Left lung (tissue), 10 donors: ENCODE measurements around the gene HGF. TPM values are rescaled to one million over a fixed set of nuclear protein-coding genes. Genes with fewer than 3 reads are reported as not detected.

Source experiments
- ATAC-seq: fragments of 200-7000 bp; cut with Tn5 transposase; one replicate; pipeline ENCODE4 v1.9.1; 2020; ENCODE audit warnings: moderate library complexity
- DNase-seq, 4 donors: peaks; one replicate each; pipeline ENCODE4 v3.0.0-alpha.2; 2013 to 2020
- H3K27ac ChIP-seq, 2 donors: fragments of 200-600 bp; sonication (generic) in 1 of 2; one replicate each; pipeline versions ENCODE4 v1.5.0 to v1.8.0; 2020 to 2021
- H3K27me3 ChIP-seq, 2 donors: fragments of 200-600 bp; sonication (generic) in 1 of 2; one replicate each; pipeline versions ENCODE4 v1.5.0 to v1.8.0; 2020 to 2021
- H3K36me3 ChIP-seq, 2 donors: fragments of 200-600 bp; sonication (generic) in 1 of 2; one replicate each; pipeline versions ENCODE4 v1.5.0 to v1.8.0; 2020 to 2021
- H3K4me1 ChIP-seq, 2 donors: fragments of 200-600 bp; one replicate each; pipeline ENCODE4 v1.8.0; 2021
- H3K4me3 ChIP-seq, 2 donors: fragments of 200-600 bp; sonication (generic) in 1 of 2; one replicate each; pipeline versions ENCODE4 v1.5.0 to v1.8.0; 2020 to 2021; ENCODE audit warnings: mild to moderate bottlenecking in 1 of 2
- H3K9me3 ChIP-seq, 2 donors: fragments of 200-600 bp; sonication (generic) in 1 of 2; one replicate each; pipeline versions ENCODE4 v1.5.0 to v1.8.0; 2020 to 2021
- CTCF ChIP-seq, 2 donors: fragments of 200-600 bp; sonication (generic) in 1 of 2; IDR thresholded peaks; one replicate each; pipeline versions ENCODE4 v1.5.0 to v1.8.0; 2021; ENCODE audit warnings: antibody characterized with exemption in 2 of 2
- intact Hi-C, 2 donors: fragments of 100-400 bp; cut with DNase I; formaldehyde crosslinking; loops; one replicate each; pipeline versions ENCODE4 v1.11.2 to v1.14.2; 2022
- polyA plus RNA-seq, 6 donors: library from polyadenylated mRNA; unstranded; fragments of 120-200 nt; gene quantifications; one replicate each; pipeline ENCODE4 v1.2.1, GENCODE V29; 2013; ENCODE audit not compliant: insufficient read length in 6 of 6
- total RNA-seq, 2 donors: library from RNA; stranded (reverse); fragmentation: NEBNext Ultra II Directional; extraction: Animal tissue kit (Norgen Biotek cat#: 25700); gene quantifications; one replicate each; pipeline ENCODE4 v1.2.1, GENCODE V29; 2021
- donor health status: DM: no; HTN: yes; CAD: no.
- donor health status: DM: no; HTN: no; CAD: no.

Gene HGF
- total and polyA plus RNA-seq, 8 donors = 21.0 to 42.0 (median 29.1) TPM

GRCh38 chr7:81776161-81776560 is 6.3 kb upstream of the HGF start:
- DNase-seq (no peak), ATAC-seq (no peak)
- no peaks in the 10 kb centered on the region for H3K27me3 ChIP-seq
- peak overlapping the region in 1 of 2 donors; percentile 4 for H3K27ac ChIP-seq
- intact Hi-C loops = no loop called here
- H3K9me3 ChIP-seq = no peaks in the 10 kb centered on the region
- H3K4me3 ChIP-seq = no peak overlapping the region
- H3K36me3 ChIP-seq = no peaks in the 10 kb centered on the region
- peaks cover 0 to 35% of the 10 kb centered on the region in 2 donors for H3K4me1 ChIP-seq
- TF ChIP-seq CTCF (IDR thresholded peaks at IDR 0.05) = no peak

GRCh38 chr7:81775560-81775959 is 5.7 kb upstream of the HGF start:
- H3K4me1 ChIP-seq = peaks cover 0 to 38% of the 10 kb centered on the region in 2 donors

GRCh38 chr7:81774551-81774950 is 4.7 kb upstream of the HGF start:
- Histone ChIP-seq H3K27me3 (no peaks in the 10 kb centered on the region), H3K4me1 (peaks cover 0 to 45% of the 10 kb centered on the region in 2 donors), H3K36me3 (no peaks in the 10 kb centered on the region), H3K9me3 (no peaks in the 10 kb centered on the region), H3K4me3 (no peak overlapping the region), H3K27ac (no peak overlapping the region)
- ATAC-seq (no peak), DNase-seq (no peak)
- no peak for TF ChIP-seq CTCF (IDR thresholded peaks at IDR 0.05)
- intact Hi-C loops = no loop called here

More at GRCh38 chr7:81775560-81775959, 5.7 kb upstream of the HGF start:
- no peak for DNase-seq
- no peak for ATAC-seq
- intact Hi-C loops = no loop called here
- H3K9me3 ChIP-seq = no peaks in the 10 kb centered on the region
- TF ChIP-seq CTCF (IDR thresholded peaks at IDR 0.05) = no peak
- no peaks in the 10 kb centered on the region for H3K36me3 ChIP-seq
- H3K27me3 ChIP-seq = no peaks in the 10 kb centered on the region
- no peak overlapping the region for H3K4me3 ChIP-seq
- H3K27ac ChIP-seq = peak overlapping the region in 1 of 2 donors; percentile 4

- no peaks in the 10 kb centered on the region for H3K9me3 ChIP-seq
- H3K27ac ChIP-seq = peak overlapping the region; percentile 74 to 76
- DNase-seq (no peak), ATAC-seq (no peak)
- intact Hi-C loops = no loop called here
- H3K36me3 ChIP-seq = no peaks in the 10 kb centered on the region
- no peak for TF ChIP-seq CTCF (IDR thresholded peaks at IDR 0.05)
- no peaks in the 10 kb centered on the region for H3K27me3 ChIP-seq
- peak overlapping the region in 1 of 2 donors; percentile 39 for H3K4me3 ChIP-seq
- peaks cover 0 to 57% of the 10 kb centered on the region in 2 donors for H3K4me1 ChIP-seq
These were observed 929 bp upstream of the HGF start for GRCh38 chr7:81770728-81771223.

DNA sequence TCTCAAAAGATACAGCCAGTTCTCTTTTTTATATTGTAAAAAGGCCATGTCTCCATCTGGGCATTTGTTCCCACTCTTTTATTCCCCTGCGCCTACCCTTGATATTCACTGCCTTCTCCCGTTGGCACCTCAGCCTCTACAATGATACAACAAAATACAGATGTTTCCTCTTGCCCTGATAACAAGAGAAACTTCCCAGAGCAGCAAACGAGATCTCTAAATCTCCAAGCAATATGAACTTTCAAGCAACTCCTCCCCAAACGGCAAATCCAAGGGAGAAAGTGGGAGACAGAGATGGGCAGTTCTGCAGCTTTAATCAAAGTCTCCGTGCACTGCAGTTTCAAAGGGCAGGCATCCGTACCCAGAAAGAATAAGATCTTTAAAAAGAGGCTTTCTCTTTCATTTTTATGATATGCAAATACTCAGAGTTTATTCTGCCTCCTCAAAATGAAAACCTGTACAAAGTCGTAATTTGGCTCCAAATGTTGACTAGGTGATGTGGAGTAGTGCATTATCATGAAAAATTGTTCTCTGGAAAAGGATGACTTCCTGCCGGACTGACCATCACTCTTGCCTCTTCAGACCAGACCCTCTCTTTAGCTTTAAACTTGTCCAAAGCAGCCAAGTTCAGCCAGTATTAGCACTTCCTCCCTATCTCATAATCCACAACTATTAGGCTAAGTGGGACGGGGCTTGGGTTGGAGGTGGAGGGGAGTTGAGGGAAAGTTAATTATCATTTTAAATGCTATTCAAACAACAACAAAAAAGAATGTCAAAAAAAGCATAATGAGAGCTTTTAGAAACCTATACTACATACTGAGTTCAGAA is 682 bp downstream of the HGF start:
- Histone ChIP-seq H3K36me3 (no peaks in the 10 kb centered on the region), H3K27me3 (no peaks in the 10 kb centered on the region), H3K4me3 (peak overlapping the region; percentile 31 to 39), H3K27ac (peak overlapping the region; percentile 74 to 76), H3K9me3 (no peaks in the 10 kb centered on the region), H3K4me1 (peaks cover 0 to 43% of the 10 kb centered on the region in 2 donors)
- DNase-seq = no peak
- intact Hi-C loops = loop anchor here in 1 of 2 donors (5.0 kb wide), 1 partner anchor 262 kb away; no protein-coding TSS in a partner anchor
- peak; percentile 29 for ATAC-seq
- no peak for TF ChIP-seq CTCF (IDR thresholded peaks at IDR 0.05)
